Measurements from ENCODE around the gene PPP3R1. TPM values are rescaled to one million over a fixed set of nuclear protein-coding genes. Genes with fewer than 3 reads are reported as not detected.

The PPP3R1 gene
- total RNA-seq, 1 donor from 2014 or later, result 41.6 TPM

Other genes starting within 250 kb of the PPP3R1 start
- gene C1D, start 189.5 kb downstream of the PPP3R1 start, total RNA-seq, result 18.4 TPM
- gene PNO1, start 94.6 kb downstream of the PPP3R1 start, total RNA-seq, result 7.1 TPM
- 12.5 TPM for gene CNRIP1, start 67.4 kb upstream of the PPP3R1 start, total RNA-seq
- 7.2 TPM for gene PLEK, start 112.8 kb upstream of the PPP3R1 start, total RNA-seq
- gene FBXO48, start 214.8 kb upstream of the PPP3R1 start, total RNA-seq, result 1.1 TPM
- gene APLF, start 215.1 kb upstream of the PPP3R1 start, total RNA-seq, result 3.8 TPM

Measured in Right ventricle myocardium inferior (tissue), 1 donor.